HG03060 (cell line): Measurements from ENCODE around the gene WASL.

Experiments used
- ATAC-seq: cut with Tn5 transposase; IDR thresholded peaks from one replicate; pipeline ENCODE4 v1.9.1; 2021; ENCODE audit warnings: low read depth, moderate number of reproducible peaks; ENCODE audit not compliant: unreplicated experiment

Gene WASL

DNA sequence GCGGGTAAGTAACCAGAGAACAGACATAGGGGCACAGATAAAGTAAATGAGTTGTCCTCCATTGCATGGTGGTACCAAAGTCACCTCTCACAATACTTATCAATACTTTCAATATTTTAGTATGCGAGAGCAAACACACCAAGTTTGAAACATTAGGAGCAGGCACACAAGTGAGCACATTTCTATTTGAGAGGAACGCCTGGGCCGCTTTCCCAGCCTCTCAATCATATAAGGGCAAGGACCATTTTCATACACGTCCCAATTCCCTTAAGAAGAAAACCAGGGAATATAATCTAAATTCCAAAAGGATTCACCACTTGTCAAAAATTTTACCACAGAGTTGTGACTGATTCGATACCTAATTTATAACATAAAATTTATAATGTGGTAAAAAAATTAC, 85.6 kb downstream of the WASL start:
- no peak for ATAC-seq

DNA sequence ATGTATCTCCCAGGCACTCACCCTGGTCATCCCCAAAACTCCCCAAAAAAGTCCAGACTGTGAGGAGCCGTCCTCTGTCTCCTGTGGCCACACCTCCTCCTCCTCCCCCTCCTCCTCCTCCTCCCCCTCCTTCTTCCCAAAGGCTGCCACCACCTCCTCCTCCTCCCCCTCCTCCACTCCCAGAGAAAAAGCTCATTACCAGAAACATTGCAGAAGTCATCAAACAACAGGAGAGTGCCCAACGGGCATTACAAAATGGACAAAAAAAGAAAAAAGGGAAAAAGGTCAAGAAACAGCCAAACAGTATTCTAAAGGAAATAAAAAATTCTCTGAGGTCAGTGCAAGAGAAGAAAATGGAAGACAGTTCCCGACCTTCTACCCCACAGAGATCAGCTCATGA, 86.0 kb downstream of the WASL start:
- ATAC-seq, result no peak

DNA sequence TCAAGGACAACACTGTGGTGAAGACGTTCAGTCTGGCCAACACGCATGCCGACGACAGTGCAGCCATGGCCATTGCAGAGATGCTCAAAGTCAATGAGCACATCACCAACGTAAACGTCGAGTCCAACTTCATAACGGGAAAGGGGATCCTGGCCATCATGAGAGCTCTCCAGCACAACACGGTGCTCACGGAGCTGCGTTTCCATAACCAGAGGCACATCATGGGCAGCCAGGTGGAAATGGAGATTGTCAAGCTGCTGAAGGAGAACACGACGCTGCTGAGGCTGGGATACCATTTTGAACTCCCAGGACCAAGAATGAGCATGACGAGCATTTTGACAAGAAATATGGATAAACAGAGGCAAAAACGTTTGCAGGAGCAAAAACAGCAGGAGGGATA, 86.5 kb downstream of the WASL start:
- ATAC-seq, result no peak

DNA sequence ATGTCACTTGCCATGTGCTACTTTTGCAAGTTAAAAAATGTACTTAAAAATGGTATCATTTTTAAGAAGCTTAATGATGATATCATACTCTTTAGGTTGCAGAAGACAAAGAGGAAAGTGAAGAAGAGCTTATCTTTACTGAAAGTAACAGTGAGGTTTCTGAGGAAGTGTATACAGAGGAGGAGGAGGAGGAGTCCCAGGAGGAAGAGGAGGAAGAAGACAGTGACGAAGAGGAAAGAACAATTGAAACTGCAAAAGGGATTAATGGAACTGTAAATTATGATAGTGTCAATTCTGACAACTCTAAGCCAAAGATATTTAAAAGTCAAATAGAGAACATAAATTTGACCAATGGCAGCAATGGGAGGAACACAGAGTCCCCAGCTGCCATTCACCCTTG, 87.0 kb downstream of the WASL start:
- no peak for ATAC-seq

DNA sequence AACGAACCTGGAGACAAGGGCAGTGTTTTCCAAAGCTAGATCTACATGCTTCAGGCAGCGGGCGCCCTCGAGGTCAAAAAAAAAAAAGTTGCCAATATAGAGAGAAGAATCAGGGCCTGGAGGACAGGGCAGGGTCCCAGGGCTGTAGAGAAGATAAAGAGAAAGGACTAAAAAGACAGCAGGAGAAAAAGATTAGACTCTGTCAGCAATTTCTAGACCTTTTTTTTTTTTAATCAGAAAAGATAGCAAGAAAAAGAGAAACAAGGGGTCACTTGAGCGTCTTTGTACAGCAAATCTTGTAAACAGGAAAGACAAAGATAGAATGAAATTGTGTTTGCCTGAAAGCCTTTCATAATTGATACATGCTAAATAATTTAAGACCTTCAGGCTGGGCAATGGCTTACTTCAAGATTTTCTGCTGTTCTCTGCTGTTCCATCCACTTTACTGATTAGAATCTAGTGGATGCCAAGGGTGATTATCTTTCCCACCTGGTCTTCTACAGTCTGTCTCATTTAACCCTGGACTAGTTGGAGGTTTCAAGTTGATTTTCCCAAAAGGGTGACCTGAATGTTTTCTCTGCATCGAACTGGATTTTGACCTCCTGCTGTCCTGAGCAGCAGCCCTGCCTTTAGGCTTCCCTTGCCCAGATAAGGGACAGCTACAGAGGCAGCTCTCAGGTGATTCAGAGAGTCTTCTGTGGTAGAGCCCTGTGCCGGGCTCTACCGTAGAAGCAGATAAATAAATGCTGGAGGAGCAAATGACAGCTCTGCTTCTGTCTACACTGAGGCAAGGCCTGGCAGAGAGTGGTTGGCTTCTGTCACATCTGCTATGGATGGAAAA, 88.1 kb downstream of the WASL start:
- no peak for ATAC-seq

DNA sequence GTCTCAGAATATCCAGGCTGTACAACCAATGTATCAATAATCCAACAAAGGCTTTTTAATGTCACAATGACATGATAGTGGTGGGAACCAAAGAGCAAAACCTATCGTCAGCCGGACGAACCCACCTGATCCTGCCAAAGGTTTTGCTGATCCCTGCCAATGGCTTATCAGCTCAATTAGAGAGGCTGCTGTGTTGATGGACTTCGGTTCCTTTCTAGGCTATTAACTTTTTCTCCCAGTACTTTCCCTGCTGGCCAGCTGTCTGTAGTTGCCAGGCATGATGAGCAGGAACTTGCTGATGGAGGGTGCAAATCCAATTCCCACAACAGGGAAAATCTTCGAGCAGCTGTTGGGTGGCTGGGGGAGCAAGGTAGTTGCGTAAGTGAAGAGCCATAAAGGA, 90.8 kb downstream of the WASL start:
- no peak for ATAC-seq

DNA sequence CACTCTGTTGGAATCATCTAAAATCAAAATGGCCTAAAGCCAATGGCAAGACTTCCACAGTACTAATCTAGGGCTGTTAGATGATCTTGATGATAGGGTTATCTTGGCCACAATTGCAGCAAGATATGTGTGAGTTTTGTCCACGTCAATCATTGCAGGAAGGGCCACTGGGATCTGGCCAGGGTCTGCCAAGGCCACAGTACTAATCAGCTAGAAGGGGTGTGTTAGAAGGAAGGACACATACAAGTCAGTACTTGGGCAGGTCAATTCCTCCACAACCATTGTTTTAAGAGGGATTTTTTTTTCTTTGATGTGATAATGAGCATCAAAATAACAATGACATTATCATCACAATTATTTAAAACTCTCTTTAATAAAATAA, 91.5 kb downstream of the WASL start:
- ATAC-seq, result no peak

DNA sequence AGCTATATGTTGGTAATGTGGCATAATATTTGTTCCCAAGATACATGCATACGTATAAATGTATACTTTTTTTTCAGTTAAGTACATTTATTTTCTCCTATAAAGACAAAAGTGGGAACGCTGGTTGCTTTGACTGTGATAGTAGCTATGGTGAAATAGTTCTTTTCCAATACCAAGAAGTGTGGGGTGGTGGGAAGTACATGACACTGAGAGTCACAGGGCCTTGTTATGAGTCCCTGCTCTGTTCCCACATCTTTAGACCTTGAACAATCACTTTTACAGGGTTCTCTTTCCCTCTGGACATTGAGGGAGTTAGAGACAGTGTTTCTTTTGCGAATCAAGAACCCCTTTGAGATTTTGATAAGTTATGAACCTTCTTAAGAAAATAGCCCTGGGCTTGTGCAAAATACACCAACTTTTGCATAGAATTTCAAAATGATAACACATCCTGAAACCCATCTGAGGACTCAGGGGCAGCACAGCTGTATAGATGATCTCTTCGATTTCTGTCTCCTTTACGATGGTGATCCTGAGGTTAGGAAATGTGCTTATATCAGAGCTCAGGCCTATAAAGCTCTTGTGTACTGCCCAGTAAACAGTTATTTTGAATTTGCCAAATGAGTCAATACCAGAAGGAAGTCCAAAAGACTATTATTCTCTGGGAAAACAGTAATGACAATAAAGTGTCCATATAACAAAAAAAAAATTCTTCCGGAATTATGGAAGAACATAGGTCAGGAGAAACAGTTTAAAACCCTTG, 92.1 kb downstream of the WASL start:
- no peak for ATAC-seq

DNA sequence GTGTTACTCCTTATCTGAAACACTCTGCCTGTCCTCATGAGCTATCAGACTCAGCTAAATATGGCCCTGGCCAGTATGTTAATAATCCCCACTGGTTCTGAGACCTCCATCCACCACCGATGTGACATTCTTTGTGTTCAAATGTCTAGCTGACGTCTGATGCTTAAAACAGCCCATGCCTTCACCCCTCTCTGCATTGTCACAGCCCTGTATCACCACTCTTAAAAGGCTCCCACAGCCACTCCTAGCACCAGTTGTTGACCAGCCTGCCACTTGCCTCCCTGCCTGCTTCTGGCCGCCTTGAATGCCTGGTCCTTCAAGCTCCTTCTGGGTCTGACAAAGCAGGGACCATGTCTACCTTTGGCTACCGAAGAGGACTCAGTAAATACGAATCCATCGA, 93.2 kb downstream of the WASL start, which contains the start of gene LMOD2:
LMOD2 (plus strand) TSS at position 253 of the 400 bp plus-strand sequence; CDS start at position 351, 98 bp downstream.
- no peak for ATAC-seq

DNA sequence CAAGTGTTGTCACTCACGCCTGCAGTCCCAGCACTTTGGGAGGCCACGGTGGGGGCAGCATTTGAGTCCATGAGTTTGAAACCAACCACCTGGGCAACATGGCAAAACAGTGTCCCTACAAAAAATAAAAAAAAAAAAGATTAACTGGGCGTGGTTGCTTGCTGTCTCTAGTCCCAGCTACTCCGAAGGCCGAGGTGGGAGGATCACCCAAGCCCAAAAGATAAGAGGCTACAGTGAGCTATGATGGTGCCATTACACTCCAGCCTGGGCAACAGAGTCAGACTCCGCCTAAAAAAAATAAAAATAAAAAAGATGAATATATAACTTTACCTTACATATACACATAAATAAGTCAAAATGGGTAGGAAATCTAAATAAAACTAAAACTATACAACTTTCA, 95.6 kb downstream of the WASL start:
- no peak for ATAC-seq

DNA sequence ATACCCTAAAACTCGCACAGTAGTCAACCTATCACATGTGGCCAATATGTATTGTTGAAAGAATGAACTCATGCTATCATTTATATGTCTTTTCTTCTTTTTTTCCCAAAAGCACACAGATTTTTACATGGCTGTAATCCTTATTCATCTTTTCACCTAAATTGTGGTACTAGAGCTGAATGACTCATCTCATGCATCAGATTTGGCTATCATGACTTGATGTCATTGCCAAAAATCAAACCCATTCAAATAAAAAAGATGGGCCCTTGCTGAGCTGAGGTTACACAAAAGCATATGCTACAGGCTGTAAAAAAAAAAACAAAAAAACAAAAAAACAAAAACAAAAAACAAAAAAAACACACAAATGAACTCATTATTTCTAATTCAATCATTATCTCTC, 96.4 kb downstream of the WASL start:
- ATAC-seq, result no peak

DNA sequence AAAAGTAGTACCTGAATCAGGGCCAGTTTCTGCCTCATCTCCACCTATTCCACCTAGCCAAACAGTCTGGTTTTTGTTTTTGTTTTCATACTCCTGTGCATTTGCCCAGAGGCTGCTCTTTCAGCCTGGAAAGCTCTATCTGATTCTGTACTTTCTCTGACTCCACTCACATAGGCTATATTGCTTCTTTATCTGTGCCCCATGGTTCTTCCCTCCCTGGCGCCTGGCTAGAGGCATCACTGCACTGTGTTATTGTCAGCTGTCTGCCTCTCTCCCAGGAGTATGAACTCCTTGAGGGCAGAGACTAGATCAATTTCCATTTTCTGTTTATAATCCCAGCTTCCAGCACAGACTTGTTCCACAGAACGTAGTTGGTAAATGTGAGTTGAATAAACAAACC, 98.2 kb downstream of the WASL start:
- no peak for ATAC-seq

DNA sequence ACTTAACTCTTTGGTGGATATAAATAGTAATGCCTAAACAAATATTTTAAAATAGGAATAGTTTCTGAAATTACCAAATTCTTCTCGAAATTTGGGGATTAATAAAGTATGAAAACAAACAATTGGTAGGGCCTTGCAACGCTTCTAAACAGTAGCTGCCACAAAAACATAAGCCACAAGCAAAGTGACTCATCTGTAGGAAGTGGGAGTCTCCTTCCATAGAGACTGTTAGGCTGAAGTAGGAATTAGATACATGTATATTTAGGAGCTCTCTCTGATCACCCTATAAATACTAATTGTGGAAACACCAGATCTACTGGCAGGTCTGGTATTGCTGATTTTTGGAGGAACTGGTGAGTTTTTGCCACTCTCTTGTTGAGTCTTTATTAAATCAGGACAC, 98.8 kb downstream of the WASL start:
- no peak for ATAC-seq

DNA sequence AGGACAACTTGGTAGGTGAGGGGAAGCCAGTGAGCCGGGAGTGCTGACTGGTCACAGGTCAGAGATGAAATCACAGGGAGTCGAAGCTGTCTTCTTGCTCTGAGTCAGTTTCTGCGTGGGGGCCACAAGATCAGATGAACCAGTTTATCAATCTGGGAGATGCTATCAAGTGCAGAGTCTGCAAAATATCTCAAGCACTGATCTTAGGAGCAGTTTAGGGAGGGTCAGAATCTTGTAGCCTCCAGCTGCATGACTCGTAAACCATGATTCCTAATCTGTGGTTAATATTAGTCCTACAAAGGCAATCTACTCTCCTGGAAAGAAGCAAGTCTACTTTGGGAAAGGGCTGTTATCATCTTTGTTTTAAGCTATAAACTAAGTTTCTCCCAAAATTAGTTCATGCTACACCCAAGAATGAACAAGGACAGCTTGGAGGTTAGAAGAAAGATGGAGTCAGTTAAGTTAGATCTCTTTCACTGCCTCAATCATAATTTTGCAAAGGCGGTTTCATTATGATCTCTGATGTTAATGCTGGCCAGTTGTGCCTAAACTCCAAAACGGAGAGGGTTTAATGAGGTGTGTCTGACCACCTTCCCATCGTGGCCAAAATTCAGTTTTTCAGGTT, 101.6 kb downstream of the WASL start:
- no peak for ATAC-seq

DNA sequence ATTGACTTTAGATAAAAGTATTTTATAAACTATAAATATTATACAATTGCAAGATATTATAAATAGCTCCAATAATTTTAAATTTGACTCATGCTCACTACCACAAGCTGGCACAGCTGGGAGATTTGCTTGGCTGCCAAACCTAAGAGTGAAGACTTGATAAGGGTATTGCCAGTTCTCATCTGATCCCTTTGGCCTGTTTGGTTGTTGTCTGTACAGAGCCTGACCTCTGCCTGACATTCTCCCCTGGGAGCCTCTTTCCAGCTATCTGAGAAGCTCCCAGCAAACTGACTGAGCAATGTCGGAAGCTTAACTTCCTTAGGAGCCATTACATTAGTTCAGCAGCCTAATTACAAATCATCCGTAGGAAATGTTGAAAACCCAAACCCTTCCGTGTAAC, 103.3 kb downstream of the WASL start:
- ATAC-seq, result no peak

DNA sequence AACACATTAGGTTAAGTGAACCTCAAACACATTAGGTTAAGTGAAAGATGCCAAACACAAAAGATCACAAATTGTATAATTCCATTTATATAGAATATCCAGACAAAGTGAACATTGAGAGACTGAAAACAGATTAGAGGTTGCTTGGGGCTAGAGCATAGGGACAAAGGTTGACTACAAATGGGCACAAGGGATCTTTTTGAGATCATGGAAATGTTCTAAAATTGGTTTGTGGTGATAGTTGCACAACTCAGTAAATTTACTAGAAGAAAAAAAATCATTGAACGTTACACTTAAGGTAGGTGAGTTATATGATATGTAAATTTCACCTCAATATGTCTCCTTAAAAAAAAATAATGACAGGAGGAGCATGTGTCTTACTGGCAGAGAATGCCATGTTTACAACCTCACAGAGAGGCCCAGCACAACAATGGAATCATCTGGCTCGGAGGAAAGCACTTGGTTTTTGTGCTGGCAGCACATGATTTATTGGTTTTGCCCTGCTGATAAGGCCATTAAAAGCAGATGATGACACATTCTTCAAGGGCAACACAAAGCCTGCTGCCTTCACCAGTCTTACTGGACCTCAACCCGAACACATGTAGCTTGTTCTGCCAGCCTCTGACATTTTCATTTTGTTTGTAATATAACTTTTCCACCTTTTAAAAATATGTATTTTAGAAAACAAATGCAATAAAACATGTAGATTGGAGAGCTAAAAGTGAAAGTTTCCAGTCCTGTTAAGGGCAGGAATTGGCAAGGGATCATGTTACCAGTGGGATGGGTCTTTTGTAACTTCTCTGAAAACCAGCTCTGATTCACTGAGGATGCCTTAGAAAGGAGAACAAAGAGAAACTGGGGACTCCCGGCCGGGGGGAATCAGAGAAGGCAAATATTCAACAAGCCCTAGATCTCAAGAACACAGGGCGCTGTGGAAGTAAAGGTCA, 105.0 kb downstream of the WASL start:
- no peak for ATAC-seq

DNA sequence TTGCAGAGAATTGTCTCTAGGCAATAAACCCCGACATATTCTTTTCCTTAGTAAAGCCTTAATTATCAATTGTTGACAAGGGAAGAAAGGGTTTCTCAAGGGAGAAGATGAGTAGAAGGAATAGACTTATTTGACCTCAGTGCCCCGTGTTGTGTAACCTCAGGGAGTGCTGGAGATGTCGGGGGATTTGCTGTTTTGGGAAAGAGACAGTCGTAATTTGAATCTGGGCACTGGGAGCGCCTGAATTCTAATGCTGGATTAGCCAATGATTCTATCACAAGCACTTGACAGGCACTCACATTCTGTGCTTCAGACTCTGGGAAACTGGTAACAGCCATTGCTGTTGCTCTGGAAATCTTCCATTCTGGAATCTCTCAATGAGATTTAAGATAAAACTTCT, 106.9 kb downstream of the WASL start:
- ATAC-seq, result no peak

DNA sequence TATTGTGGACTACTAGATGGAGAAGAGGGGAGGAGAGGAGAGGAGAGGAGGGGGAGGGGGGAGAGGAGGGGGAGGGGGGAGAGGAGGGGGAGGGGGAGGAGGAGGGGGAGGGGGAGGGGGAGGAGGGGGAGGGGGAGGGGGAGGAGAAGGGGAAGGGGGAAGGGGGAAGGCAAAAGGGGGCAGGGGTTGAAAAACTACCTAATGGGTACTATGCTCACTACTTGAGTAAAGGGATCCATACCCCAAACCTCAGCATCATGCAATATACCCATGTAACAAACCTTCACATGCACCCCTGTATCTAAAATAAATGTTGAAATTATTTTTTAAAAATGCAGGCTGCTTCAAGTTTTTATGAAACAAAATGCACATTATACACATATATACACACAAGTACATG, 108.2 kb downstream of the WASL start:
- ATAC-seq, result no peak

DNA sequence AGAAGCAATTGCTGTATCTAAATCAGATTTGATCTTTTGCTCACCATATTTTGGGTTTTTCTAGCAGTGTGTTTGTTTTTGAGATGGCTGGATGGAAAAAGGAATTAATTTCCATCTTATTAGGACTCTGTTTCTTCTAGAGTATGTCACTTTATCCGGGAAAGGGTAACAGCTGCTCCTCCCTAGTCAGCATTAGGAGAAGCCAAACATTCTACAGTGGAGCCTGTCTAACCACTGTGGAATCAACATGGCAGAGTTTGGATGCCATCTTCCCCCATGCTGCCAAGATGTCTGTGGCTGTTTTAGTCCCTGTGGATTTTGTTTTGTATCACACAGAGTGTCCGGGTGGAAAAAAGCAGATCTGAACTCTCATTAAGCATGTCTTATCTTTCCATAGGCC, 109.2 kb downstream of the WASL start:
- no peak for ATAC-seq

DNA sequence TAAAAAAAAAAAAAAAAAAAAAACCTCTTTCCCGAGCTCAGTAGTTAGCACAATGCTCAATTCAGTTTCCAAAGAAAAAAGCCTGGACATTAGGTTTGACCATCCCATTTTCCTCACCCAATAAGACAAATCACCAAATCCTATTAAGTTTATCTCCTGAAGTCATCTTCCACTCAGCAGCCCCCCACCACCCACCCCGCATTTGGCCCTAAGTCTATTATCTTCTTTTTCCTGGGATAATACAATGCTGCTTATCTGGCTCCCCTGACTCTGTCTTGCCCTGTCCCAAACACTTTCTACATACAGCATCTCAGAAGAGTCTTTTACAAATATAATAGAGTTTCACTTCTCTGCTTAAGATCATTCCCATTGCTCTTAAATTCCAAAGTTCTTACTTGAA, 110.9 kb downstream of the WASL start:
- ATAC-seq, result no peak
